Sciatic nerve (tissue), 2 donors: ENCODE data around the gene DEFB116. TPM values are rescaled to one million over a fixed set of nuclear protein-coding genes. Genes with fewer than 3 reads are reported as not detected.
"Not testable (repeated sequence)": the region's sequence is repeated elsewhere in the genome, so short reads cannot be mapped to it uniquely, and the experiment has no call there.

ENCODE experiments used
- ATAC-seq: fragments of 200-7000 bp; cut with Tn5 transposase; one replicate; pipeline ENCODE4 v1.9.1; 2020; ENCODE audit warnings: mild to moderate bottlenecking, moderate library complexity
- DNase-seq: peaks from one replicate; pipeline ENCODE4 v3.0.0-alpha.2; 2020; ENCODE audit warnings: low spot score
- intact Hi-C: fragments of 100-400 bp; cut with DNase I; formaldehyde crosslinking; loops from one replicate; pipeline ENCODE4 v1.14.2; 2022
- total RNA-seq: library from RNA; stranded (reverse); fragmentation: NEBNext Ultra II Directional; extraction: Animal tissue kit (Norgen Biotek cat#: 25700); gene quantifications from one replicate; pipeline ENCODE4 v1.2.1, GENCODE V29; 2021
- donor health status: DM: no; HTN: no; CAD: no.
- donor health status: DM: no; HTN: no; CAD: no.

The DEFB116 gene
- total RNA-seq = not detected

- DNase-seq = no peak
- intact Hi-C loops = no loop called here
- no peak for ATAC-seq
Observed at GRCh38 chr20:31308535-31309162, at the start of gene DEFB116. DEFB116 (minus strand) TSS chr20:31308585; CDS start chr20:31308585, 0 bp downstream.

- no peak for DNase-seq
- intact Hi-C loops = no loop called here
- no peak for ATAC-seq
Observed at GRCh38 chr20:31355981-31356380, 47.6 kb upstream of the DEFB116 start.

- ATAC-seq (no peak), DNase-seq (no peak)
- intact Hi-C loops = no loop called here
Observed at GRCh38 chr20:31341470-31341869, 33.1 kb upstream of the DEFB116 start.

- no peak for ATAC-seq
Observed at GRCh38 chr20:31330893-31331292, 22.5 kb upstream of the DEFB116 start.

GRCh38 chr20:31322504-31322903 lies 14.1 kb upstream of the DEFB116 start:
- ATAC-seq = no peak
- DNase-seq = no peak
- intact Hi-C loops = no loop called here

More at GRCh38 chr20:31330893-31331292, 22.5 kb upstream of the DEFB116 start:
- intact Hi-C loops = no loop called here
- no peak for DNase-seq

- ATAC-seq, intact Hi-C loops, DNase-seq: not testable (repeated sequence)
Observed at GRCh38 chr20:31284964-31285363, 23.4 kb downstream of the DEFB116 start.

- no peak for DNase-seq
- no peak for ATAC-seq
- intact Hi-C loops = no loop called here
Observed at GRCh38 chr20:31278178-31278577, 30.2 kb downstream of the DEFB116 start.

GRCh38 chr20:31274441-31274840 lies 33.9 kb downstream of the DEFB116 start:
- intact Hi-C loops = no loop called here
- DNase-seq = no peak
- no peak for ATAC-seq

GRCh38 chr20:31260326-31260932 lies 48.0 kb downstream of the DEFB116 start:
- intact Hi-C loops = no loop called here
- DNase-seq (no peak), ATAC-seq (no peak)

- ATAC-seq = no peak
- DNase-seq = no peak
- intact Hi-C loops = no loop called here
Observed at GRCh38 chr20:31257364-31257763, 51.0 kb downstream of the DEFB116 start, which contains the start of gene DEFB115. DEFB115 (plus strand) TSS chr20:31257664; CDS start chr20:31257664, 0 bp downstream.

GRCh38 chr20:31256959-31257358 lies 51.4 kb downstream of the DEFB116 start:
- no peak for DNase-seq
- ATAC-seq = no peak
- intact Hi-C loops = no loop called here

Other genes starting within 250 kb of the DEFB116 start
- not detected for gene DEFB115, start 50.9 kb downstream of the DEFB116 start, total RNA-seq
- gene DEFB118, start 60.0 kb upstream of the DEFB116 start, total RNA-seq = not detected
- not detected for gene DEFB119, start 82.0 kb upstream of the DEFB116 start, total RNA-seq
- gene DEFB121, start 97.6 kb upstream of the DEFB116 start, total RNA-seq = not detected
- gene DEFB123, start 132.0 kb upstream of the DEFB116 start, total RNA-seq = not detected
- gene DEFB124, start 166.5 kb upstream of the DEFB116 start, total RNA-seq = 1.8 TPM
- 7.2 TPM for gene REM1, start 166.7 kb upstream of the DEFB116 start, total RNA-seq
- 106 TPM for gene HM13, start 205.9 kb upstream of the DEFB116 start, total RNA-seq